DOHH2 (cell line): ENCODE results near the gene FBXL20.

ENCODE experiments used
- CTCF ChIP-seq: fragments of 200-600 bp; sonication (generic); IDR thresholded peaks from one replicate; pipeline ENCODE4 v1.5.1; 2014; ENCODE audit warnings: antibody characterized with exemption, mild to moderate bottlenecking, low read depth, low read length; ENCODE audit not compliant: poor library complexity, severe bottlenecking
- EZH2phosphoT487 ChIP-seq: fragments of 200-600 bp; sonication (generic); IDR thresholded peaks from 2 replicates; pipeline ENCODE4 v1.6.1; 2017; ENCODE audit warnings: borderline replicate concordance, mild to moderate bottlenecking, antibody characterized with exemption, low read length, moderate library complexity, mixed read lengths

GRCh38 chr17:39327109-39327508, 74.3 kb downstream of the FBXL20 start:
- TF ChIP-seq EZH2phosphoT487 = no peak
- TF ChIP-seq CTCF = no peak
